Placental pericyte (primary cell): ENCODE data around the gene BABAM1. TPM values are rescaled to one million over a fixed set of nuclear protein-coding genes. Genes with fewer than 3 reads are reported as not detected.

Source experiments
- total RNA-seq: library from RNA; depleted of rRNA; stranded (reverse); fragments of >200 nt; gene quantifications from 2 replicates; pipeline ENCODE4 v1.2.3, GENCODE V29; 2012

The BABAM1 gene
- 93.4 and 96.1 TPM in 2 replicates for total RNA-seq

DNA sequence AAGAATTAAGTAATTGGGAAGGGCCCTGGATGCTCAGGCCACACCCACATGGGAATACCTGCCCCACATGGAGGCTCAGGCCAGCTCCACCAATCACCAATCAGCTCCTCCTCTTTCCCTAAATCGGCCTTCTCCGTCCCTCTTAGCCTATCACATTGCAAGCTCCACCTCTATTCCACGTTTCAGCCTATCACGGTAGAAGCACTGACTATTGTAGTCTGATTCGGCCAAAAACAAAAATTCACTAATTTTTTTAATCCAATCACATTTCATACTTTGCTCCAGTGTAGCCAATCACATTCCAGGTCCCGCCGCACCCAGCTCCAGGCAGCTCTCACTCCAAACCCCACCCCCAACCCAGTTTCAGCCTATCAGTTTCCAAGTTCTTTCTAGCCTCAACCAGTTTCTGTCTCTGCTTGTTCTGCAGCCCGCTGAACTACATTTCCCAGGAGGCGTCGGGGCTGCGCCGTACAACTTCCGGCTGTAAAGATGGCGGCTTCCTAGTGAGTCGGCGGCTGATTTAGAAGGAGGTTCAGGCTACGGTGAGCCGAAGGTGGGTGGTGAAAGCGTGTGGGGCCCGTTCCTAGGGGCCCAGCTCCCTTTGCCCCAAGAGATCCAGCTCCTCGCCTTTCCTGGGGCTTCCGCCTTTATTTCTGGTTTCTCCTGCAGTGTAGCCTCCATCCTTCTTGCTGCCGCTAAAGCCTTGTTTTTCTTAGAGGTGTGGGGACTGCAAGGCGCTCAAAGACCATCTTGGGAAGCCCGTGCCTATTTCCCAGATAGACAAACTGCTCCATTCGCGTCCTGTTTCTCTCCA lies at the start of gene BABAM1:
Gene BABAM1 (plus strand): TSS at position 469 of the 814 bp plus-strand sequence. CDS start 1,364 bp downstream, outside the sequence.

DNA sequence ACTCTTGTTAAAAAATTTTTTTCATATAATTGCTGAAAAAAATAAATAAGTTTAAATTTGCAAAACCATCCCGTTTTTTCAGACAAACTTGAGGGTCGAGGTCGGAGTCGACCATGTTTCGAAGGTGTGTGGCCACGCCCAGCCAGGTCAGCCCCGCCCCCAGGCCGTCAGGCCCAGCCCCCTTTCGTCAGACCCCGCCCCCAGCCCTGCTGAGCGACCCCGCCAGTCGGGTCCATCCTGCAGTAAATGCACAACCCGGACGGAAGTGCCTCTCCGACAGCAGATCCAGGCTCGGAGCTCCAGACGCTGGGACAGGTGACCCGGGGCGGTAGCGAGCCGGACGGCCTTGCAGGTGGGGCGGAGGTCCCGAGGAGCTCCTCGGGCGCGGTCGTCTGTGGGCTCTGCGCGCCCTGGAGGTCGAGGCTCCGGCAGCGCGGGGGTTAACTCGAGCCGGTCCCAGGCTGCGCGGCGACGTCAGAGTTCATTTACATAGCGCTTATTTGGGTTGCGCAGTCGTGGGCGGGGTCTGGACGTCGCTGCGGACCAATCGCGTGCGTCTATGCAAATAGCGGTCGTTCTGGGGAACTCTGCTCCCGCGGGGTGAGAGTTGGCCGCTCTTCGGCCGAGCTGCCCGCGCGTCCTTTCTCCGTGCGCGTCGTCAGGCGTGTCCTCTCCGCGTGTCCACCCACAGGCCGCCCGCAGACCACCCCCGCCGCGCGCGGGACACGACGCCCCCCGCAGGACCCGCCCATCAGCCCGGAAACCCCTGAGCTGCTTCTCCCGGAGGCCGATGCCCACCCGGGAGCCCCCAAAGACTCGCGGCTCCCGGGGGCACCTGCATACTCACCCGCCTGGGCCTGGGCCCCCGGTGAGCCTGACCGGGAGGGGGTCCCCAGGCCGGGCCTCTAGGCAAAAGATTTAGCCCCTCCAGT lies 41.0 kb upstream of the BABAM1 start, which contains the start of gene OCEL1:
Gene OCEL1 (plus strand): TSS at position 225 of the 932 bp plus-strand sequence. CDS start 22 bp downstream, at position 247.

GRCh38 chr19:17245535-17245984 lies 21.7 kb upstream of the BABAM1 start, which contains the start of gene NR2F6:
Gene NR2F6, minus strand, starts transcription at chr19:17245919. Its CDS starts 699 bp downstream, at chr19:17245220.

DNA sequence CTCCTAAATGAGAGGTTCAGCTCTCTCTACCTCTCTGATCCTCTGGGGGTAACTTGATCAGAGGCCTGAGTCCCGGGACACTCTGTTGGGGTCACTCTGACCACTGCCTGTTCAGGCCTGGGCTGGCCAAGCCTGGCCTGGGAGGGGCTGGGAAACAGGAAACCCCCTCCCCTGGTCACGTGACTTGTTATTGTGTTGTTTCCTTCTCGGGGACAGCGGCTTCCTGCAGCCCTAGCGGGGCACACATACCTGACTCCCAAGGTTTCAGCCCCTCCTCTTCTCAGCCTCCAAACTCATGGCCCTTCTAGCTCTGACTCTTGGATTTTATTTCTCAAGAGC lies 2.6 kb upstream of the BABAM1 start, which contains the start of gene USHBP1:
Gene USHBP1 (minus strand): TSS at position 105 of the 339 bp plus-strand sequence. CDS start 446 bp downstream, outside the sequence.

GRCh38 chr19:17281391-17282304 lies 14.4 kb downstream of the BABAM1 start, which contains the start of gene ANKLE1:
Gene ANKLE1, plus strand, starts transcription at chr19:17281901. Its CDS starts 20 bp downstream, at chr19:17281921.

DNA sequence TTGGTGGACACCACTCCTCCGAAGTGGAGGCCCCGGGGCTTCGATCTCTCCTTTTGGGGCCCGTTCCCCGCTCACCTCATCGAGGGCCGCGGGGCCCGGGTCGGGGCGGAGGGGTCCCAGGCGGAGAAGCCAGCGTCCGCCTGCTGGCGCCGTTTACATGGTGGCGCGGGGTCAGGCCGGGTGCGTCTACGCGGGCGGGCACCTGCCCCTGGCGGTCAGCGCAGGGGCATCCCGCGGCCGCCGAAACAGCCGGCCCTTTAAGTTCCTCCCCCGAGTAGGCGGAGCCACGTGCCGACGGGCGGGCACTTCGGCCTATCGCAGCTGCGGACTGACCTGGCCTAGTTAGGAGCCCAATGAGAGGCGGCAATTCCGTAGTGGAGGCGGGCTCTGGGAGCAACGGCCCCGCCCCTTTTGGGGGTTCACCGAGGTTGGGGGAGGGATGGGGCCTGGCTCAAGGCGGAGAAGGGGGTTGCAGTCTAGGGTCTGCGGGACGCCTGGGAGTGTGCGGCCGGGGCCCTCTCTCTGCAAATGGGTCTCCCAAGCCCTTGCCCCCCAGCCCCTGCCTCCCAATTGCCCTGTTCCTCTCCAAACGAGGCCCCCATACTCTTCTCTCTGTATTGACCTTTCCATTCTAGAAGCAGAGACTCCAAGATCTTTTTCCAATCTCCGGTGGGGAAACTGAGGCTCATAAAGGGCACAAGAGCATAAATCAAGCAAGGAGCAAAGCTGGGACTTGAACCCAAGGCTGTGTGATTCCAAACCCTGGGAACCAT lies 36.1 kb downstream of the BABAM1 start, which contains the start of gene ABHD8:
Gene ABHD8 (minus strand): TSS at position 259 of the 773 bp plus-strand sequence. CDS start 1,809 bp downstream, outside the sequence.

DNA sequence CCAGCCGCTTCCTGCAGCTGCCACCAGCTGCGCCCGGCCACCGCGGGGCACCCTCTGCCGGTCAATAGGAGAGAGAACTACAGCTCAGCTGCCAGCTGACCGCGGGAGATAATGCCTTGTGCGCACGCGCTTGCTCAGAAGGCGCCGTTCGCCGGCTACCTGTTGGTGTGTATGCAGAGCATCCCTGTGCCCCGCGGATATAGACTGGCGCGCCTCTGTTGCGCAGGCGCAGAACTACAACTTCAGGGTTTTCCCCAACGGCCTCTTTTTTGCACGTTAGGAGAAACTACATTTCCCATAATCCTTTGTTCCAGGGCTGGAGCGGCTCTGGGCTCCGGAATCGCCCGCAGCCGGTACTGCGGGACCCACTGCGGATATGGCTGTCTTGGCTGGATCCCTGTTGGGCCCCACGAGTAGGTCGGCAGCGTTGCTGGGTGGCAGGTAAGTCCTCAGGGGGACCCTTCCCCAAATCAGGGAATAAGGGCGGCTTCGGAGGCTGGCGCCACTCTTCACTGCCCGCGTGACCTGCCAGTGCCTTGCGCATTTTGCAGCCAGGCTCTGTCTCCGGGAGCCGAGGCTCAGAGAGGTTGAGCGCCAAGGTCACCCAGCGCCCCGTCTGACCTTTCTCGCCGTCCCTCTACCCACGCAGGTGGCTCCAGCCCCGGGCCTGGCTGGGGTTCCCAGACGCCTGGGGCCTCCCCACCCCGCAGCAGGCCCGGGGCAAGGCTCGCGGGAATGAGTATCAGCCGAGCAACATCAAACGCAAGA lies 38.5 kb downstream of the BABAM1 start, which contains the start of gene MRPL34:
Gene MRPL34 (plus strand): TSS at position 356 of the 768 bp plus-strand sequence. CDS start 21 bp downstream, at position 377.

DNA sequence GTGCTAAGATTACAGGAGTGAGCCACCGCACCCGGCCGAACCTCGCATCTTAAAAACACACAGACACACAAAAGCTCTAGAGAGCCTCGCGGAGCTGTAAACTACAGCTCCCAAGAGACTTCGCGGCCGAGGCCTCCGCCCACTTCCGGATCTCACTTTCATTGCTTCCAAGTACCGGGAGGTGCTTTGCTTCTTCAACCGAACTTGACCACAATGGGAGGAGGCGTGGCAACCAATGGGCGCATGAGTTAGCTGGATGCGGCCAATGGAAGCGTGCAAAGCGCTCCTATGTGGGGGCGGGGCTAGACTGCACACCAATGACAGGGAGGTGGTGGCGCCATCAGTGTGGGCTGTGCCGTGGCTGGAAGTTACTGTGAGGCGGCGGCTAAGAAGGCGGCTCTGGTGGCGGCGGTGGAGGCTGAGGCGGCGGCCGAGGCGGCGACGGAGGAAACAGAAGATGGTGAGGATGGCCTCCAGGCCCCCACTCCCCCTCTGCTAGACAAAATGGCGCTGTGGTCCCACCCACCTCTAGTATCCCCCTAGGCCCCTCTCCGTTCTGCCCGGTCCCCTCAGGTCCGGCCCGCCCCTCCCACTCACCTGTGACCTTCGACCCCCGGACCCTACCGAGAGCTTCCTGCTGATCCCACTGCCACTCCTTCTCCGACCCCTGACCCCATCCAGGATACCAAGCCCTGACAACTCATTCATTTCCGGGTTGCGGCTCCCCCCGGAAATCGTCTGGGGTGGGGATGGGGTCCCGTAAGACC lies 42.1 kb downstream of the BABAM1 start, which contains the start of gene DDA1:
Gene DDA1 (plus strand): TSS at position 366 of the 767 bp plus-strand sequence. CDS start 92 bp downstream, at position 458.

Other genes with a start within 250 kb of the BABAM1 start
- 0.57 and 2.4 TPM in 2 replicates for gene CPAMD8, start 240.6 kb upstream of the BABAM1 start, total RNA-seq
- 1.3 and 8.6 TPM in 2 replicates for gene HAUS8, start 192.0 kb upstream of the BABAM1 start, total RNA-seq
- 137 and 192 TPM in 2 replicates for gene MYO9B, start 191.7 kb upstream of the BABAM1 start, total RNA-seq
- 15.2 and 52.7 TPM in 2 replicates for gene USE1, start 52.1 kb upstream of the BABAM1 start, total RNA-seq
- 5.4 and 6.3 TPM in 2 replicates for gene OCEL1, start 41.2 kb upstream of the BABAM1 start, total RNA-seq
- gene NR2F6, start 21.5 kb upstream of the BABAM1 start, total RNA-seq: 60.6 and 86.5 TPM in 2 replicates
- gene USHBP1, start 2.7 kb upstream of the BABAM1 start, total RNA-seq: 0.14 TPM in 1 of 2 replicates, not detected in the other
- 0.44 and 0.57 TPM in 2 replicates for gene ANKLE1, start 14.5 kb downstream of the BABAM1 start, total RNA-seq
- gene ABHD8, start 36.0 kb downstream of the BABAM1 start, total RNA-seq: 8.3 and 12.0 TPM in 2 replicates
- gene MRPL34, start 38.4 kb downstream of the BABAM1 start, total RNA-seq: 26.7 and 51.8 TPM in 2 replicates
- 28.0 and 29.3 TPM in 2 replicates for gene DDA1, start 42.1 kb downstream of the BABAM1 start, total RNA-seq
- 4.4 and 6.6 TPM in 2 replicates for gene ANO8, start 67.4 kb downstream of the BABAM1 start, total RNA-seq
- 13.3 and 24.3 TPM in 2 replicates for gene GTPBP3, start 70.1 kb downstream of the BABAM1 start, total RNA-seq
- not detected in 2 replicates for gene PLVAP, start 109.9 kb downstream of the BABAM1 start, total RNA-seq
- gene CCDC194, start 126.8 kb downstream of the BABAM1 start, total RNA-seq: 0.22 TPM in 1 of 2 replicates, not detected in the other
- 6.2 and 36.3 TPM in 2 replicates for gene BST2, start 138.2 kb downstream of the BABAM1 start, total RNA-seq
- gene MVB12A, start 152.6 kb downstream of the BABAM1 start, total RNA-seq: 43.8 and 56.0 TPM in 2 replicates
- not detected in 2 replicates for gene TMEM221, start 181.2 kb downstream of the BABAM1 start, total RNA-seq
- gene NXNL1, start 193.5 kb downstream of the BABAM1 start, total RNA-seq: not detected in 2 replicates
- gene SLC27A1, start 203.1 kb downstream of the BABAM1 start, total RNA-seq: 10.2 and 22.8 TPM in 2 replicates
- 52.0 and 110 TPM in 2 replicates for gene PGLS, start 244.2 kb downstream of the BABAM1 start, total RNA-seq